ENCODE results near the gene HNRNPU. TPM values are rescaled to one million over a fixed set of nuclear protein-coding genes. Genes with fewer than 3 reads are reported as not detected.

The HNRNPU gene
- total RNA-seq, 1 experiment from 2014 or later = 602 TPM

DNA sequence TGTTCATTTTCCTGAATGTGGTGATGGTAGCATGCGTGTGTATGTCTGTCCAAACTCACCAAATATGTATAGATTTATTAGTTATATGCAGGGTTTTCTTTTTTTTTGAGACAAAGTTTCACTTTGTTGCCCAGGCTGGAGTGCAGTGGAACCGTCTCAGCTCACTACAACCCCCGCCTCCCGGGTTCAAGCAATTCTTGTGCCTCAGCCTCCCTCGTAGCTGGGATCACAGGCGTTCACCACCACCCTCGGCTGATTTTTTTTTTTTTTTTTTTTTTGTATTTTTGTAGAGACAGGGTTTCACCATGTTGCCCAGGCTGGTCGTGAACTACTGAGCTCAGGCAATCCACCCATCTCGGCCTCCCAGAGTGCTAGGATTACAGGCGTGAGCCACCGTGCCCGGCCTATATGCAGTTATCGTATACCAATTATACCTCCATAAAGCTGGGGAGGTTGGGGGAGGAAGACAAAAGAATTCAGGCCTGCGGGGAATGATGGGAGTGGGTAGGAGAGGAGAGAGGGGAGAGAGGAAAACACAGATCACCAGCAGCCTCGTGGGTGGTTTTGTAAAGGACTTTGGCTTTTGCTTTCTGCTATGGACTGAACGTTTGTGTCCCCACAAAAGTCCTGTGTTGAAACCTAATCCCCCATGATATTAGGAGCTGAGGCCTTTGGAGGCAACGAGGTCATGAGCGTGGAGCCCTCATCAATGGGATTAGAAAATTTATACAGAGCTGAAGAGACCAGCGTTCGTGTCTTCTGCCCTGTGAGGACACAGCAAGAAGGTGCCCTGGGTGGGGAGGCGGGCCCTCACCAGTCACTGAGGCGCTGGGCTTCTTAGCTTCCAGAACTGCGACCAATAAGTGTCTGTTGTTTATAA is 4.4 kb upstream of the HNRNPU start:
- 0 out of 2 replicates have a peak, but pooled peaks cover under 1% of the 10 kb centered on the region for H3K36me3 ChIP-seq
- no peaks in the 10 kb centered on the region for H3K9me3 ChIP-seq (replicated peaks)
- peak overlapping the region; percentile 14; the same call in 1 of the 2 replicates for H3K27ac ChIP-seq

DNA sequence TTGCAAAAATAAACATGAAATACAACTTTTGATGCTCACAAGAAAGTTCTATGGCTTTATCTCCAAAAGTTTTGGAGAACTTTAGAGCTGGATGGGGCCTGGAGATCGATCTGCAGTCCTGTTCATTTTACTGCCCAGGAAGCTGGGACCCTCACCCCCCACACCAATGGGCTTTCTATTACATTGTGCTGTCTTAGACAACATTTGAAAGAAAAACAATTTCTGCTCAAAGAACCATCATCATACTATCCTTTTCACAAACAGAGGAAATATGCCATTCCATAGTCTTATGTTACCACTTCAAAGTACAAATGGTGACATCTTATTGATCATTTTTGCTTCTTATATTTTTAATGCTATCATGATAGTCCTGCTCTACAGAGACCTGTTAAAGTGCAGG is 2.0 kb upstream of the HNRNPU start:
- Histone ChIP-seq H3K27ac (no peak overlapping the region), H3K9me3 (replicated peaks) (no peaks in the 10 kb centered on the region), H3K4me1 (peaks cover 12% of the 10 kb centered on the region), H3K36me3 (peaks cover 14% of the 10 kb centered on the region), H3K27me3 (no peaks in the 10 kb centered on the region), H3K4me3 (no peak overlapping the region)
- DNase-seq = no peak

More for the DNA sequence above, 4.4 kb upstream of the HNRNPU start:
- peaks cover 12% of the 10 kb centered on the region for H3K4me1 ChIP-seq
- H3K27me3 ChIP-seq = no peaks in the 10 kb centered on the region
- peak overlapping the region; percentile 44 for H3K4me3 ChIP-seq
- peak; percentile 42 to 63 for DNase-seq

DNA sequence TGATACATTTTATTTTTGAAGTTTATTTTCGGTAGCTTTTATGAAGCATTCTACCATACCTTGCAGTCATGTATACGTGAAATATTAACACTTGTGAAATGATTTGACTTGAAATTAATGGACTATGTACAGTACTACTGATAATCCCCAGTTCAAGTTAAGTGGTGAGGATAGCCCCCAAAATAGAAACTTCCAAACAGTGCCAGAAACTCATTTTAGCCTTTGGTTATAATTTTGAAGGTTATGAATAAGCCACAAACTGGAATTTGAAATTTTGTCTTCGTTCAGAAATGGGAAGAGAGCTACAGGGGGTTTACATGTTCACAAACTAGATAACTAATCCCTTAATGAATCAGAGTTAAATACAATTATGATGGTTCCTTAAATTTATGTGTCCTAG is 1.5 kb upstream of the HNRNPU start:
- Histone ChIP-seq H3K4me3 (peak overlapping the region; percentile 89), H3K27me3 (no peaks in the 10 kb centered on the region), H3K9me3 (replicated peaks) (no peaks in the 10 kb centered on the region), H3K36me3 (peaks cover 20% of the 10 kb centered on the region), H3K27ac (no peak overlapping the region), H3K4me1 (peaks cover 12% of the 10 kb centered on the region)
- DNase-seq = no peak

DNA sequence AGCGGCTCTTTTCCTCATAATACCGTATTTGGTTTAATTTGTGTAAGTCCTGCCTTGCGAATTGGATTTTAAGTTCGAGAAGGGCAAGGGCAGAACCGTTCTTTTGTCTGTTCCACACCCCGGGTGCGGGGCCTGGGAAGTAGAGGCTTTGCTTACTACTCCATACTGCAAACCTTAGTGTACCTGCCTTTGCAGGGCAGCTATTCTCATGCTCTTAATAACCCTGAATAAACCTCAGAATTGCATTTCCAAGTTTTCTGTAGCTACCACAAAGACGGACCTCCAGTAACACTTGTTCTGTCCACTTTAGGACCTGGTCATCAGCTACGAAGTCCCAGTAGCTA is 657 bp upstream of the HNRNPU start:
- H3K36me3 ChIP-seq = peaks cover 27% of the 10 kb centered on the region
- H3K4me3 ChIP-seq = peak overlapping the region; percentile 89
- no peaks in the 10 kb centered on the region for H3K27me3 ChIP-seq
- no peaks in the 10 kb centered on the region for H3K9me3 ChIP-seq (replicated peaks)
- peaks cover 16% of the 10 kb centered on the region for H3K4me1 ChIP-seq
- DNase-seq = peak; percentile 55 to 68
- H3K27ac ChIP-seq = peak overlapping the region; percentile 92

DNA sequence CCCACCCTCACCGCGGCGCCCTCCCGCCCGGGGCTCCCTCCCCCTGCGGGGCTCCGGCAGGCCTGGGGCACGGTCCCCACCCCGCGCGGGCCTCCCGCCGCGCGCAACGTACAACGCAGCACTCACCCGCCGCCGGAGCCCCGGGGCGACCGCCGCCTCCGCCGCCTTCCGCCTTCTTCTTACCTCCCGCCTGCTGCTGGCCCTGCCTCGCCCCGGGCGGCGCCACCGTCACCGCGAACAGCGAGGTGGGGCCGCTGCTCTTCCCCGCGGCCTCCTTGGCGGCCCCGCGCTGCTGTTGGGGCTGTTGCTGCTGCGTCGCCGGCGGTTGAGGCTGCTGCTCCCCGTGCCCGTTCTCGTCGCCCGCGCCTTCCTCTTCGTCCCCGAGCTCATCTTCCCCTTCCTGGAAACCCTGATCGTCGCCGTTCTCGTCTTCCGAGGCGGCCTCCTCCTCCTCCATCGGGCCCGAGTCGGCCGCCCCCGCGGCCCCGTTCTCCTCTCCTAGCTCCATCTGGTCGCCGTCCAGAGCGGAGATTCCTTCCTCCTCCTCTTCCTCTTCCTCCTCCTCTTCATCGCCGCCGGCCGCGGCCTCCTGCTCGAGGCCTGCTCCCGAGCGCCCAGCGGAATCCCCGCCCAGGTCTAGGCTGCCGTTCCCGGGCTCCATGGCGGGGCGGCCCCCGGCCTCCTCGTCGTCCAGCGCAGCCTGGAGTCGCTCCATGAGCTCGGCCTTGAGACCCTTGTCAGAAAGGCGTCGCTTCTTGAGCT is 671 bp downstream of the HNRNPU start:
- DNase-seq = no peak

DNA sequence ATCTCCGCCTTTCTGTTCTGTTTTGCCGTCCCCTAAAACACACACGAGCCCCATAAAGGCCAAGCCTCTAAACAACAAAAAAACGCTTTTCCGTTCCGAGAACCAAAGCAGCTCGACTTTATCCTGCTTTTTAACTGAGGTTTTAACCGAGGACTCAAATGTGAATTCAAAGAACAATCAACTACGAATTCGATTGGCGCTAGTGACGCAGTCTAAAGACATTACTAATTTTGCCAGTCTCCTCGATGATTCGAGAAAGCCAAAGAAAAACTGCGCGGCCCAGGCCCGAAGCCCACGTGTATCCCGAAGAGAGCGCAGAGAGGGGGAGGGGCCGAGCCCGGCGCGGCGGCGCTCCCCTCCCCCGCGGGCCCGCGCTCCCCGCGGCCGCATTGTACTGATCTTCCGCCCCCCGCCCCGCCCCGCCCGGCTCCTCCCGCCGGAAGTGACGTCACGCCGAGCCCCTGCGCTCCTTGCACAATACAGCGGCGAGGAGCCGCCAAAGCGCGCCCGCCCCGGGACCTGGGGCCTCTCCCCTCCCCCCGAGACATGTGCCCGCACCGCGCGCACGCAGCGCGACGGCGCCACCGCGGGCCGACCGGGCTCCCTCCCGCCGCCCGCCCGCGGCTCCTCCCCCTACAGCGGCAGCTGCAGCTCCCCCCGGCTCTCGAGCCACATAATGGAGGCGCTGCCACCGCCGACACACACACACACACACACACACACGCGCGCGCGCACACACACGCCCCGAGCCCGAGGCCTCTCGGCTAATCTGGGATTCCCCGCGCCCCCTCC is 1.4 kb downstream of the HNRNPU start:
- peaks cover 47% of the 10 kb centered on the region for H3K36me3 ChIP-seq
- DNase-seq = peak; percentile 94 to 96
- H3K4me3 ChIP-seq = peak overlapping the region; percentile 89
- no peaks in the 10 kb centered on the region for H3K9me3 ChIP-seq (replicated peaks)
- no peaks in the 10 kb centered on the region for H3K27me3 ChIP-seq
- H3K4me1 ChIP-seq = peaks cover 16% of the 10 kb centered on the region
- peak overlapping the region; percentile 92 for H3K27ac ChIP-seq

More for the DNA sequence above, 671 bp downstream of the HNRNPU start:
- Histone ChIP-seq H3K4me3 (peak overlapping the region; percentile 89), H3K9me3 (replicated peaks) (no peaks in the 10 kb centered on the region), H3K27me3 (no peaks in the 10 kb centered on the region), H3K36me3 (peaks cover 39% of the 10 kb centered on the region), H3K4me1 (peaks cover 16% of the 10 kb centered on the region), H3K27ac (peak overlapping the region; percentile 92)

DNA sequence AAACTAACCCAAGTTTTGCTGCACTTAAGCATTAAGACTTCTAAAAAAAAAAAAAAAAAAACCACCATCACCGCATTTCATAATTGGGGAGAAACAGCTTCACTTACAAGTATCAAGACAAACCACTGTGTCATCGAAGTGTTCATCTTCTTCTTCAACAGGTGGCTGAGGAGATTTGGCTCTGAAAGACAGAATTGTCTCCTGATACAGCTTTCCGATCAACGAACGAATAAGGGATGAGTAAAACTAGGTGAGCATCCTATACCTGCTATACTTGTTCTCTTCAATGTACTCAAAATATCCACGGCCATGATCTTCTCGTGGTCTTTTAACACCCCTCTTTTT is 2.0 kb downstream of the HNRNPU start:
- no peaks in the 10 kb centered on the region for H3K9me3 ChIP-seq (replicated peaks)
- no peak for DNase-seq
- peaks cover 16% of the 10 kb centered on the region for H3K4me1 ChIP-seq
- peak overlapping the region; percentile 65 for H3K27ac ChIP-seq
- no peaks in the 10 kb centered on the region for H3K27me3 ChIP-seq
- peak overlapping the region; percentile 89 for H3K4me3 ChIP-seq
- H3K36me3 ChIP-seq = peaks cover 52% of the 10 kb centered on the region

DNA sequence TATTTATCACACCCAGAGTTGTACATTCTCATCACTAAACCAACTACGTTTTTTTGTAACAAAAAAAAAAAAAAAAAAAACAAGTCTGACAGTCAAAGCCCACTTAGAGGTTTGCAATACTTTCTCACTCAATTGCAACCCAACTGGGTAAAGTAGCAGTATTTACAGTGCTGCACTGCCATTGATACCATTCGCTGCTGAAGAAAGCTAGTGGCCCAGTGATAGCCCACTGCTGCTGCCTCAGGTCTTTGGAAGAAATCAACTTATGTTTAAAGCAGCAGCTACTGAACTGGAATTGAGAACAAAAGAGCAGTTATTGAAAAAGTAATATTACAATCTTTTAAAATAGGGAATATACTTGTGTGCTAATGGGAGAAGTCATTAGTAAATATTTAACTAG is 2.7 kb downstream of the HNRNPU start:
- DNase-seq = no peak
- H3K27ac ChIP-seq = no peak overlapping the region
- peaks cover 59% of the 10 kb centered on the region for H3K36me3 ChIP-seq
- no peaks in the 10 kb centered on the region for H3K9me3 ChIP-seq (replicated peaks)
- H3K4me3 ChIP-seq = peak overlapping the region; percentile 89
- no peaks in the 10 kb centered on the region for H3K27me3 ChIP-seq
- H3K4me1 ChIP-seq = peaks cover 16% of the 10 kb centered on the region

DNA sequence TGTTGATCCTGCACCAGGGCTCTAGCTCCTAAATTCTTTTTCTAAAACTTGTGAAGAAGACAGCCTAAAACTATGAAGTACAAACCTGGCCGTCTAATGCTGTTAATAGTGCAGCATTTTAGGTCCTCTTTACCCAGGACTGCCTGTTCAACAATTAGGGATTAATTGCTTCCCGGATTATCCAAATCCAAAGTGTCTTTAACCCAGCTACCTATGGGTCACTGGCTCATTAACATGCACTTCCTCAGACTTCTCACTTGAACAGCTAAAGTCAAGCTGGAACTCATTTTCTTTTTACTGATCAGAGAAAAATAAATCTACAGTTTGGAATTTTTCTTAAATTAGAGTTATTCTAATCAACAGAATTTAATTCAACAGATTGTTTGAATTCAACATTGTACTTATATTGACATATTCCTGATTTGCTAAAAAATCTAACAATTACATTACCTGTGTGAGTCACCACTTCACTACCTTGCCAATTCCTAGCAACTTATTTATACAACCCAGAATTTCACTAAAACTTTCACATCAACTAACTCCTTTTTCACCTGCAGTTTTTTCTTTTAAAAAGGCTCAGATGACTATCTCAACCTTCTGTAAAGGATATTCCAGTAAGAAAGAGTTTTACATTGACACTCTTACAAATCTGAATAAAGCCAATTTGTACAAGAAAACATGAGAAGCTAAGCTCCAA is 3.3 kb downstream of the HNRNPU start:
- H3K27me3 ChIP-seq = no peaks in the 10 kb centered on the region
- peaks cover 65% of the 10 kb centered on the region for H3K36me3 ChIP-seq
- H3K27ac ChIP-seq = no peak overlapping the region
- H3K9me3 ChIP-seq (replicated peaks) = no peaks in the 10 kb centered on the region
- H3K4me1 ChIP-seq = peaks cover 10% of the 10 kb centered on the region
- DNase-seq = no peak
- peak overlapping the region; percentile 89 for H3K4me3 ChIP-seq

DNA sequence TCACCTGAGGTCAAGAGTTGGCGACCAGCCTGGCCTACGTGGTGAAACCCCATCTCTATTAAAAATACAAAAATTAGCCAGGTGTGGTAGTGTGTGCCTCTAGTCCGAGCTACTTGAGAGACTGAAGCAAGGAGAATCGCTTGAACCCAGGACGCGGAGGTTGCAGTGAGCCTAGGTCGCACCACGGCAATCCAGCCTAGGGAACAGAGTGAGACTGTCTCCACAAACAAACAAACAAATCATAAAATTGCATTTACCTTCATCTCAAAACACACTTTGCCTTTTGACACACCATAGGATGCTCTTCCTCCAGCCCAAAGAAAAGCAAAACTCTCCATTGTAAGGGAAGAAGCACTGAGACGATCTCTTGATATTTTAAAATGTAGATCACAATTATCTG is 4.3 kb downstream of the HNRNPU start:
- Histone ChIP-seq H3K27ac (no peak overlapping the region), H3K36me3 (peaks cover 75% of the 10 kb centered on the region), H3K4me3 (no peak overlapping the region), H3K9me3 (replicated peaks) (no peaks in the 10 kb centered on the region), H3K4me1 (peaks cover 5% of the 10 kb centered on the region; the same call in 1 of the 2 replicates), H3K27me3 (no peaks in the 10 kb centered on the region)
- DNase-seq = no peak

DNA sequence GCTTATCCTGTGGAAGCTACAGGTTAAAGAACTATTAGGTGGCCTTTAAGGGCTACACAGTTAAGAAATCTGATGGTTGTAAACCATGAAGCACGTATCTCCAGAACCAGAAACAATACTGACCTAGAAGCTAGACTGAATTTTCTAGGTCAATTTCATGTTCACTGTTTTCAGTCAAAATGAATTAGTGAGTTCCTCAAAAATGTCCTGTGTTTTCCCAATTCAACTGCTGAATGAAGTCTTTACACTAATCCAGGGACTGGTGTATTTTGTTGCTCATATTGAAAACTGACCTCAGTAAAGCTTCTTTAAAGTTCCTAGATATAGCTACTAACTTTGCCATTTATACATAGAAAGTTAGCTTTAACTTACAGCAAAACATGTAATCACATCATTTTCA is 6.0 kb downstream of the HNRNPU start:
- H3K9me3 ChIP-seq (replicated peaks) = no peaks in the 10 kb centered on the region
- H3K27me3 ChIP-seq = no peaks in the 10 kb centered on the region
- peaks cover 89% of the 10 kb centered on the region for H3K36me3 ChIP-seq
- no peak overlapping the region for H3K4me3 ChIP-seq
- H3K4me1 ChIP-seq = peaks cover 5% of the 10 kb centered on the region; the same call in 1 of the 2 replicates
- H3K27ac ChIP-seq = no peak overlapping the region
- no peak for DNase-seq

DNA sequence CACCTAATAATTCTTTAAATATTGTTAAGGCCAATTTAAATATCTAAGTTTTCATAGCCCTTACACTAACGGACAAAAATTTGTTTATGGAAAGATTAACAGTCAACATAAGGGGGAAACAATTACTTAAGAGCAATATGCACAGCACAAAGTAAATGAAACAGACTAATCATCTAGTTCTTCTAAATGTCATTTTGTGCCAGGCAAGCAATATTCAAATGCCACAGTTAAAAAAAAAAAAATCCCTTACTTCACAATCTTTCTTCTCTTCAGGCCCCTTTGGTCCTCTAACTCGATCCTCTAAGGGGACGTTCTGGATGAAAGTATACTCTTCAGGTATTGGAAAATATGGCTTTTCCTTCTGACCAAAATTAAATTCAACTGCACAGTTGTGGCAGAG is 6.6 kb downstream of the HNRNPU start:
- Histone ChIP-seq H3K27me3 (no peaks in the 10 kb centered on the region), H3K9me3 (replicated peaks) (no peaks in the 10 kb centered on the region), H3K4me1 (peaks cover 5% of the 10 kb centered on the region; the same call in 1 of the 2 replicates), H3K27ac (no peak overlapping the region), H3K4me3 (no peak overlapping the region), H3K36me3 (peaks cover 95% of the 10 kb centered on the region)
- DNase-seq = no peak

DNA sequence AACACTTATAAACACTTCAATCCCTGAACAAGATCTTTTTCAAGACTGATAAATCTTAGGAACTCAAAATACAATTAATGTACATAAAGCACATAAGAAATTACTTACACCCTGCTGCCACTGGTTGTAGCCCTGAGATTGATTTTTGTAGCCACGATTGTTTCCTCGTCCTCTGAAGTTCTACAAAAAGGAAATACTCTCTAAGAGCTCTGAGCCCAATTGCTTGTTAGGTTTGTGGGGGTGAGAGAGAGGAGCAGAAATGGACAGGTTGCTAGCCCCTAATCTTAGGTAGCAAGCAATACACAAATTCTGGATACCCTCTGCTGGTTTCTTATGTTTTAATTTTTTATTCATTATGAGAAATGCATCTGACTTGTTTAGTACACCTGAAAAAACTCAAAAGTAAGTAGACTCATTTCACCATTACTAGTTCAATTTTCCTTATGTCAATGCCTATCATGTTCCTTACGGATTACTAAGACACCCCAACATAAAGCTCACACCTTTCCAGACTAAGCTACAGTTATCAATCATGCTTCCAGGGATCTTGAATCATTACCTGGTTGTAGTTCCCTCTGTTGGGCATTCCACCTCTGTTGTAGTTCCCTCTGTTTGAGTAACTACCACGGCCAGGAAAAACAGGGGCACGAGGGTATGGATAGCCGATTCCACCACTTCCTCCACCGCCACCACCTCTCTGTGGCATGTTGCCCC is 9.3 kb downstream of the HNRNPU start:
- H3K27me3 ChIP-seq = no peaks in the 10 kb centered on the region
- H3K27ac ChIP-seq = no peak overlapping the region
- H3K4me1 ChIP-seq = no peaks in the 10 kb centered on the region
- H3K4me3 ChIP-seq = no peak overlapping the region
- H3K36me3 ChIP-seq = peaks cover 96% of the 10 kb centered on the region
- no peak for DNase-seq
- H3K9me3 ChIP-seq (replicated peaks) = no peaks in the 10 kb centered on the region

DNA sequence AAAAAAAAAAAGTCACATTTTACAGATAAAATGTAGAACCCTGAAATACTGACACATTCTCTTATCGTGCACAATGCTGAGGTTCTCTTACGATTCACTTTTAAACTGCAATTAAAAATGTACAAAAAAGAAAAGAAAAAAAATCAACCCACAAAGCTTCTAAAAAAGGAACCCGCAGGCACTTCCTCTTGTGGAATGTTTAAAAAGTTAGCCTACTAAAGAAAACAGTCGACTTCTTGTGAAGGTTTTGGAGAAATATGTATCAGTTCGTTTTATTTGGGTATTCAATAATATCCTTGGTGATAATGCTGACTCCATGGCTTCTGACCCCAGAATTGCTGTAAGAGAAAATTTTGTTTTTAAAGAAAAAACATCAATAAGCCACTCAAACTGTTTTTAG is 10.2 kb downstream of the HNRNPU start:
- H3K4me3 ChIP-seq = no peak overlapping the region
- DNase-seq = no peak
- no peaks in the 10 kb centered on the region for H3K4me1 ChIP-seq
- H3K36me3 ChIP-seq = peaks cover 95% of the 10 kb centered on the region
- H3K9me3 ChIP-seq (replicated peaks) = no peaks in the 10 kb centered on the region
- H3K27me3 ChIP-seq = no peaks in the 10 kb centered on the region
- no peak overlapping the region for H3K27ac ChIP-seq

Data from SJCRH30 (cell line).